Stimulated activated naive CD8-positive, alpha-beta T cell treated with anti-CD3 and anti-CD28 coated beads, Interleukin-15, Interleukin-2, amounts not matched to agents 100 U/mL and 50 U/mL, for 24 hours (primary cell): ENCODE data around the gene XIRP1.
"Not testable (repeated sequence)": the region's sequence is repeated elsewhere in the genome, so short reads cannot be mapped to it uniquely, and the experiment has no call there.

ENCODE experiments used
- ATAC-seq: fragments of 150-1000 bp; cut with Tn5 transposase; one replicate; pipeline ENCODE4 v1.10.0; 2021
- DNase-seq: peaks from one replicate; pipeline ENCODE4 v3.0.0; 2021

Gene XIRP1

GRCh38 chr3:39192490-39193092, at the start of gene XIRP1:
Gene XIRP1 (minus strand): TSS chr3:39192595. CDS start chr3:39189445, 3,150 bp downstream.
- ATAC-seq: peak; percentile 97
- DNase-seq: peak; percentile 64

GRCh38 chr3:39241561-39241960, 49.2 kb upstream of the XIRP1 start:
- ATAC-seq: no peak
- no peak for DNase-seq

GRCh38 chr3:39237027-39237426, 44.6 kb upstream of the XIRP1 start:
- no peak for DNase-seq
- ATAC-seq: no peak

DNA sequence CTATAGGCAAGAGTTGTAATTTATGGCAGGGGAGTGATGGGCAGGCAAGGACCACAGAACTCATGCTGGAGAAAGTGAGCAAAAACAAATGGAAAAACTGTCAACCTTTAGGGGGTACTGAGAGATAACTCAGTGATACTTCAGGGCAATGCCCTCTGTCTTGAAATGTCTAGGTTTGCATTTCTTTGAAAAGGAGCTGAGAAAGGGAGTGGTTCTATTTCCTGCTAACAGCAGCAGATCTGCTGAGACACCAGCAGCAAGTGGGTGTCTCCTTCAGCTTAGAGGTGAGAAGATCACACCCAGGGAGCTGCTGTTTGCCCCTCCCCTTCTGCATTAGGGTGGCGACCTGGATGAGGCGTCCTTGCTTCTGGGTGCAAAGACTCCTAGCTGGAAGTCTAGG, 42.3 kb upstream of the XIRP1 start:
- DNase-seq: no peak

GRCh38 chr3:39232859-39233258, 40.5 kb upstream of the XIRP1 start:
- DNase-seq (no peak), ATAC-seq (no peak)

More for the DNA sequence above, 42.3 kb upstream of the XIRP1 start:
- peak; percentile 68 for ATAC-seq

GRCh38 chr3:39230453-39230852, 38.1 kb upstream of the XIRP1 start:
- ATAC-seq (no peak), DNase-seq (no peak)

- DNase-seq: no peak
- no peak for ATAC-seq
Observed at GRCh38 chr3:39228496-39228895, 36.1 kb upstream of the XIRP1 start.

DNA sequence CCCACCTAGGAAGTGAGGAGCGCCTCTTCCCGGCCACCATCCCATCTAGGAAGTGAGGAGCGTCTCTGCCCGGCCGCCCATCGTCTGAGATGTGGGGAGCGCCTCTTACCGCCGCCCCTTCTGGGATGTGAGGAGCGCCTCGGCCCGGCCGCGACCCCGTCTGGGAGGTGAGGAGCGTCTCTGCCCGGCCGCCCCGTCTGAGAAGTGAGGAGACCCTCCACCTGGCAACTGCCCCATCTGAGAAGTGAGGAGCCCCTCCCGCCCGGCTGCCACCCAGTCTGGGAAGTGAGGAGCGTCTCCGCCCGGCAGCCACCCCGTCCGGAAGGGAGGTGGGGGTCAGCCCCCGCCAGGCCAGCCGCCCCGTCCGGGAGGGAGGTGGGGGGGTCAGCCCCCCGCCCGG, 35.2 kb upstream of the XIRP1 start:
- ATAC-seq: not testable (repeated sequence)

GRCh38 chr3:39226106-39226741, 33.8 kb upstream of the XIRP1 start:
- no peak for ATAC-seq
- DNase-seq: no peak

More for the DNA sequence above, 35.2 kb upstream of the XIRP1 start:
- DNase-seq: not testable (repeated sequence)

GRCh38 chr3:39224288-39224687, 31.9 kb upstream of the XIRP1 start:
- DNase-seq: no peak

GRCh38 chr3:39222939-39223338, 30.5 kb upstream of the XIRP1 start:
- DNase-seq: no peak

More at GRCh38 chr3:39224288-39224687, 31.9 kb upstream of the XIRP1 start:
- ATAC-seq: no peak

GRCh38 chr3:39222462-39222861, 30.1 kb upstream of the XIRP1 start:
- ATAC-seq: no peak
- DNase-seq: no peak

More at GRCh38 chr3:39222939-39223338, 30.5 kb upstream of the XIRP1 start:
- no peak for ATAC-seq

DNA sequence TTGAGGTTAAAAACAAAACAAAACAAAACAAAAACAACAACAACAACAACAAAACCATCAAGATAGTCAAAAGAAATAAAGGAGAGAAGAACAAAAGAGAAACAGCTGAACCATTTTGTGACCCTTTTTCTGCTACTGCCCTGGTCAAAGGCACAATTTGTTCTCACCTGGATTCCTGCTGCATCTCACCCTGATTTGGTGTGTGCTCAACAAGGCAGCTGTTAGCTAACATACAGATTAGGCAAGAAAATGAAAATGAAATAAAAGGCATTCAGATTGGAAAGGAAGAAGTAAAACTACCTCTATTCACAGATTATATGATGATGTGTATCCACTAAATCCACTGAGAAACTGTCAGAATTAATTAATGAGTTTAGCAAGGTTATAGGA, 28.7 kb upstream of the XIRP1 start:
- ATAC-seq (no peak), DNase-seq (no peak)

- DNase-seq (no peak), ATAC-seq (no peak)
Observed at GRCh38 chr3:39220407-39221140, 28.2 kb upstream of the XIRP1 start.

DNA sequence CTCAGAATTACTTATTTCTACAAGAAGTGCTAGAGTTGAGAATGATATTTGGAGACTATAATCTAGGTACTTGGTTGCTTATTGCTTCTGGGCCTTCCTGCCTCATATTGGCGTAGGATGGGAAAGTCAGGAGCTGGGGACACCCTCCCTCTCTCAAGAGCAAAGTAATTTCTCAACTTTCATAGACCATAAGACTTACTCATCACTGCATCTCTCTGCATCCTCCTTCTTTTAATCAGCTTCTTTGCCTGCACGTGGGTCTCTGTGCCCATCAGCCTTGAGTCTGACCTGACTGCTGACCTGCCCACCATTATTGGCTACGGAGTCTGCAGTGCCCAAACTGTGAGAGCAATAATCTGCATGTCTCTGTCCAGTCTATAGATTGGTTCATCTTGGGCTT, 27.3 kb upstream of the XIRP1 start:
- no peak for DNase-seq
- ATAC-seq: no peak

- ATAC-seq (peak; percentile 19), DNase-seq (no peak)
Observed at GRCh38 chr3:39216176-39216790, 23.9 kb upstream of the XIRP1 start.

- ATAC-seq (no peak), DNase-seq (no peak)
Observed at GRCh38 chr3:39213613-39214012, 21.2 kb upstream of the XIRP1 start.

DNA sequence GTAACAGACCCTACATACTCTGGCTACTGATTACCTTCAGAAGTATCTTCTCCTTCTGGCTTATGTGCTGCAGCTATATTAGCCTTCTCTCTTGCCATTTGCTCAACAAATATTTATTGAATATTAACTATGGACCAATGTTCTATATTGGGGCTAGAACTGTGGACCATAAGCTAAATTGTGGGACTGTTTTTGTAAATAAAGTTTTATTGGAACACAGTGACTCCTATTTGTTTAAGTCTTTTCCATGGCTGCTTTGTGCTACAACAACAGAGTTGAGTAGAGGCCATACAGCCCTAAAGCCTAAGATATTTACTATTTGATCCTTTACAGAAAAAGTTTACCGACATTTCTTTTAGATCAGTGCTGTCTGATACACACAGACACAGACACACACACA, 20.3 kb upstream of the XIRP1 start:
- DNase-seq: no peak
- ATAC-seq: no peak

GRCh38 chr3:39211332-39212130, 19.1 kb upstream of the XIRP1 start:
- no peak for ATAC-seq

GRCh38 chr3:39210078-39210477, 17.7 kb upstream of the XIRP1 start:
- no peak for ATAC-seq
- DNase-seq: no peak

More at GRCh38 chr3:39211332-39212130, 19.1 kb upstream of the XIRP1 start:
- no peak for DNase-seq

DNA sequence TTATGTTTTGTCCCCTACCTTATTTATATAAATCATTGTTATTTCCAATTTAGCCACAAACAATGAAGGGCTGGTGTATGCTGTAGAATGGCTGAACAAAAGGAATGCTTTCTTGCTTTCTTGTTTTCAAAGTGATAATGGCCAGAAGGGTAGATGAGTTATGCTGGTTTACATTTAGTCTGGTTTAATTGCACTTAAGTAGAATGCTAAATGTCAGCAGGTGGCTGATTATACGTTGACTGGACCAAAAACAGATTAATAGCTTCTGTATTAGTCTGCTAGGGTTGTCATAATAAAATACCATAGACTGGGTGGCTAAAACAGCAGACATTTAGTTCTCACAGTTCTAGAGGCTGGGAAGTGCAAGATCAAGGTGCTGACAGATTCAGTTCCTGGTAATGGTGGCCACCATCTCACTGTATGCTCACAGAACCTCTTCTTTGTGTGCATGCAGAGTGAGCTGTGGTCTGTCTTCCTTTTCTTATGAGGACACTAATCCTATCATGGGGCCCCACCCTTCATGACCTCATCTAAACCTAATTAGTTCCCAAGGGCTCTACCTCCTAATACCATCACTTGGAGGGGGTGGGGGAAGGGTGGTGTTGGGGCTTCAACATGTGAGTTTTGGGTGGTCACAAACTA, 17.1 kb upstream of the XIRP1 start:
- ATAC-seq (no peak), DNase-seq (no peak)
